ENCODE data around the gene COL9A2. TPM values are rescaled to one million over a fixed set of nuclear protein-coding genes. Genes with fewer than 3 reads are reported as not detected.

Gene COL9A2
- total and polyA plus RNA-seq, 12 donors, result 0.20 to 1.8 (median 0.37) TPM

DNA sequence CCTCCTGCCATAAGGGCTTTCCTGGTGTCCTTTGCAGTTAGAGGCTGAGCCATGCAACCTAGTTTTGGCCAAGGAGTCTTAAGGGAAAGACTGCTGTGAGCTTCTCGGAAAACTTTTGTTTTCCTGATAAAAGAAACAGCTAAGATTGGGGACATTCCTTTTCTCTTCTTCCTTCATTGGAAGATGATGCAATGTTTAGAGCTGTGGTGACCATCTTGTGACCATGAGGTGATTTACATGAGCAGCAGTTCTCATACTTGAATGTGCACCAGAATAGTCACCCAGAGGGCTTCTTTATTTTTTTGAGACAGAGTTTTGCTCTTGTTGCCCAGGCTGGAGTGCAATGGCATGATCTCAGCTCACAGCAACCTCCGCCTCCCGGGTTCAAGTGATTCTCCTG is 36.0 kb upstream of the COL9A2 start:
- no peak for DNase-seq
- intact Hi-C loops (cut with DNase I), result no loop called here
- no peak for ATAC-seq
- no peaks in the 10 kb centered on the region for H3K36me3 ChIP-seq
- 91 to 95% methylated on average over 3 of the region's 3 CpGs for WGBS, 2 donors
- H3K4me1 ChIP-seq, result peaks cover 0 to 23% (median 0%) of the 10 kb centered on the region in 9 donors
- no peak overlapping the region for H3K4me3 ChIP-seq
- H3K9me3 ChIP-seq, result peaks cover 0 to 15% (median 8%) of the 10 kb centered on the region in 11 donors
- H3K27ac ChIP-seq, result peak overlapping the region in 1 of 10 donors; percentile 77
- TF ChIP-seq CTCF (IDR thresholded peaks at IDR 0.05), result no peak
- peaks cover 0 to 5% (median 0%) of the 10 kb centered on the region in 7 donors for H3K27me3 ChIP-seq

- peak overlapping the region in 1 of 10 donors; percentile 77 for H3K27ac ChIP-seq
- 84 to 85% methylated on average over 3 of the region's 3 CpGs for WGBS, 2 donors
- no peak for DNase-seq
These were observed 35.0 kb upstream of the COL9A2 start for GRCh38 chr1:40352126-40352525.

DNA sequence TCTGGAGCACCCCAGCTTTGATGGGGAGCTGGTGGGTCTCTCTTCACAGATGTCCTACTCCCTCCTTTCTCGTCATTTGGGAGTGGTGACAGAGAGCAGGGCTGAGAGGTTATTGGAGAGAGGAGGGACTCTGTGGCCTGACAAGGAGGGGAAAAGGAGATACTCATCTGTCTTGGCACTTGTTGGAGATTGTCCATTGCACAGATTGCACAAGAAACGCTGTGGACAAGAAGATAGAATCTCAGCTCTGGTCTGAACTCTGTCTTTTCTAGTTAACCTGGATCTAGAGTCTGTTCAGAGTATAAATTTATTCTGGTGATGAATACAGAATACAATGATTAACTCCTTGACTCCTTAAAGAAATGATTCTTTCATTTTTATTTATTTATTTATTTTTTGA is 34.0 kb upstream of the COL9A2 start:
- H3K27ac ChIP-seq, result peak overlapping the region in 1 of 10 donors; percentile 77
- no peak for TF ChIP-seq CTCF (IDR thresholded peaks at IDR 0.05)
- peaks cover 0 to 5% (median 0%) of the 10 kb centered on the region in 7 donors for H3K27me3 ChIP-seq
- H3K9me3 ChIP-seq, result no peaks in the 10 kb centered on the region
- DNase-seq (no peak), ATAC-seq (no peak)
- intact Hi-C loops (cut with DNase I), result no loop called here
- H3K4me3 ChIP-seq, result no peak overlapping the region
- WGBS, 2 donors, result 74 to 77% methylated on average over 2 of the region's 2 CpGs
- peaks cover 0 to 23% (median 0%) of the 10 kb centered on the region in 9 donors for H3K4me1 ChIP-seq
- no peaks in the 10 kb centered on the region for H3K36me3 ChIP-seq

More at GRCh38 chr1:40352126-40352525, 35.0 kb upstream of the COL9A2 start:
- Histone ChIP-seq H3K4me1 (peaks cover 0 to 23% (median 0%) of the 10 kb centered on the region in 9 donors), H3K9me3 (peaks cover 0 to 5% (median 0%) of the 10 kb centered on the region in 11 donors), H3K4me3 (no peak overlapping the region), H3K27me3 (peaks cover 0 to 5% (median 0%) of the 10 kb centered on the region in 7 donors), H3K36me3 (no peaks in the 10 kb centered on the region)
- ATAC-seq, result no peak
- TF ChIP-seq CTCF (IDR thresholded peaks at IDR 0.05), result no peak
- intact Hi-C loops (cut with DNase I), result no loop called here

DNA sequence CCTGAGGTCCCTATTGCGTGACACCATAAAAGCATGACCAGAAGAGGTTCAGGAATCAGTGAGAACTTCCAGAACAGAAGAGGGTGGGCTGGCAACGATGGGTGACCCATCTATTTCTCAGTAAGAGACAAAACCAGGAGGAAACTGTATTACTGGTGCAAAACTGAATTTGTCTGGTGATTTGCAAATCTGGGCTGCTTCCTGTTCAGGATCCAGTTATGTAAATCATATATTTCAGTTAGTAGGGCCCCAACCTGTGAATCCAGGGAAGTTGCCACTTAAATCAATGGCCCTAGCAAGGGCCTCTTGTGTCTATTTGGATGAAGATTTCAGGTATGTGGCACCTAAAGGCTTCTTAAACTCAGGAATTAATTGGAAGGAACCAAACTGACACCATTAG is 33.3 kb upstream of the COL9A2 start:
- Histone ChIP-seq H3K9me3 (no peaks in the 10 kb centered on the region), H3K4me1 (peaks cover 0 to 23% (median 0%) of the 10 kb centered on the region in 9 donors), H3K27ac (peak overlapping the region in 1 of 10 donors; percentile 77), H3K4me3 (no peak overlapping the region), H3K27me3 (peaks cover 0 to 5% (median 0%) of the 10 kb centered on the region in 7 donors), H3K36me3 (no peaks in the 10 kb centered on the region)
- no peak for TF ChIP-seq CTCF (IDR thresholded peaks at IDR 0.05)
- no peak for DNase-seq
- WGBS, 2 donors, result 86 to 89% methylated on average over 2 of the region's 2 CpGs
- ATAC-seq, result no peak
- intact Hi-C loops (cut with DNase I), result no loop called here

Data from heart right ventricle (tissue), 16 donors.